ENCODE measurements around the gene WDR44.
"Not testable (repeated sequence)": the region's sequence is repeated elsewhere in the genome, so short reads cannot be mapped to it uniquely, and the experiment has no call there.

Gene WDR44, protein sequence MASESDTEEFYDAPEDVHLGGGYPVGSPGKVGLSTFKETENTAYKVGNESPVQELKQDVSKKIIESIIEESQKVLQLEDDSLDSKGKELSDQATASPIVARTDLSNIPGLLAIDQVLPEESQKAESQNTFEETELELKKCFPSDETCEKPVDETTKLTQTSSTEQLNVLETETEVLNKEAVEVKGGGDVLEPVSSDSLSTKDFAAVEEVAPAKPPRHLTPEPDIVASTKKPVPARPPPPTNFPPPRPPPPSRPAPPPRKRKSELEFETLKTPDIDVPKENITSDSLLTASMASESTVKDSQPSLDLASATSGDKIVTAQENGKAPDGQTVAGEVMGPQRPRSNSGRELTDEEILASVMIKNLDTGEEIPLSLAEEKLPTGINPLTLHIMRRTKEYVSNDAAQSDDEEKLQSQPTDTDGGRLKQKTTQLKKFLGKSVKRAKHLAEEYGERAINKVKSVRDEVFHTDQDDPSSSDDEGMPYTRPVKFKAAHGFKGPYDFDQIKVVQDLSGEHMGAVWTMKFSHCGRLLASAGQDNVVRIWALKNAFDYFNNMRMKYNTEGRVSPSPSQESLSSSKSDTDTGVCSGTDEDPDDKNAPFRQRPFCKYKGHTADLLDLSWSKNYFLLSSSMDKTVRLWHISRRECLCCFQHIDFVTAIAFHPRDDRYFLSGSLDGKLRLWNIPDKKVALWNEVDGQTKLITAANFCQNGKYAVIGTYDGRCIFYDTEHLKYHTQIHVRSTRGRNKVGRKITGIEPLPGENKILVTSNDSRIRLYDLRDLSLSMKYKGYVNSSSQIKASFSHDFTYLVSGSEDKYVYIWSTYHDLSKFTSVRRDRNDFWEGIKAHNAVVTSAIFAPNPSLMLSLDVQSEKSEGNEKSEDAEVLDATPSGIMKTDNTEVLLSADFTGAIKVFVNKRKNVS

DNA sequence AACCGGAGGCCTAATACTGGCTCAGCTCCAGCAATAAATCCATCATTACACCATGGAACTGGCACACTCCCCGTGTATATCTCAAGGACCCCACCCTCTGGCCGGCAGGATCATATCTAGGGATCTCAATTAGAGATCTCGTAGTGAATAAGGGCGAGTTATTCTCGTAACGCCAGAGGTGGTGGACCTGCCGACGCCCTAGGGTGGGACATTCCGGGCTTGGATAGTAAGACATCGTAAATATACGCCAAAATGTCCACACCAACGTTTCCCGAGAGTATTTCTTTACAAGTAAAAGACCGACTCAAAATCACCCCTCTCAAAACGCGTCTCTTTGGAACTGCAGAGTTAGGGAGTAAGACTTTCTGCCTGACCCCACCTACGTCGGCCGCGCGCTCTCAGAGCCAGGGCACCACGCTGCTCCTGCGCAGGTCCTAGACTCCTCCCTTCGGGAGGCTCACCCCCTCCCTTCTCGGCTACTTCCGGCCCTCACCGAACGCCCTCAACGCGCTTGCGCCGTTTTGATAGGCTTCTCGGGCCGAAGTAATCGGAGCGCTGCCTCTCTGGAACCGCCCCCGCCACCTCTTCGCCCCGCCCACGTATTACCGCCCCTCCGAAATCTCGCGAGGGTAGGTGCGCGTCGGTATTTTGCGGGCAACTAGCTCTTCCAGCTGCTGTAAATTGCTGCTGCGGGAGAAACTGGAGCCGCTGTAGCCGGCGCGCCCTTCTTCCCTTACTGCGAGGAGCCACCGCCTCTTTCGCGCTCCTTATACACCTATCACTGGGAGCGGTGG, at the start of gene WDR44:
Gene WDR44, plus strand, starts transcription at position 643 of the 794 bp plus-strand sequence. CDS start 398 bp downstream, outside the sequence.
- DNase-seq (ENCODE audit: low spot score): peak; percentile 75

- DNase-seq (ENCODE audit: low spot score): not testable (repeated sequence)
These were observed 40.1 kb upstream of the WDR44 start for GRCh38 chrX:118305827-118306226.

DNA sequence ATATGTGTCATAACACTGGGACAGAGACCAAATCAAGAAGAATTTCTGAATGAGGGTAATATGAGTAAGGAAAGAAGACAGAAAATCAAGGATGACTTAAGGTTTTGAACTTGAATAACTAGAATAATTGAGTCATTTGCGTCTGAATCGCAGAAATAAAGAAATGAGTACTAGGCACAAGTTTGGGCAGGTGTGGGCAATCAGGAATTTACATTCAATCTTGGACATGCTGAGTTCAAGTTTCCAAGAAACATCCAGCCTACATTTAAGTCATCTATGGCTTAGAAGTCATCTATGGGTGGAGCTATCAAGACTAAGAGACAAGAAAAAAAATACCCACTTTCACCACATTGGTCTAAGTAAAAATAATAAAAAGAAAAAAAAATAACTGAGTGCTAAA, 30.4 kb upstream of the WDR44 start:
- no peak for DNase-seq (ENCODE audit: low spot score)

DNA sequence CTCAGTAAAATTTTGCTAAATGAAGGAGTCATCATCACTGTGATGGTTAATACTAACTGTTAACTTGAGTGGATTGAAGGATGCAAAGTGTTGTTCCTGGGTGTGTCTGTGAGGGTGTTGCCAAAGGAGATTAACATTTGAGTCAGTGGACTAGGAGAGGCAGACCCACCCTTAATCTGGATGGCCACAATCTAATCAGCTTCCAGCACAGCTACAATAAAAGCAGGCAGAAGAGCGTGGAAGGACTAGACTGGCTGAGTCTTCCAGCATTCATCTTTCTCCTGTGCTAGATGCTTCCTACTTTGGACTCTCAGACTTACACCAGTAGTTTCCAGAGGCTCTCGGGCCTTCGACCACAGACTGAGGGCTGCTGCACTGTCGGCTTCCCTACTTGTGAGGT, 21.3 kb upstream of the WDR44 start:
- DNase-seq (ENCODE audit: low spot score): no peak

DNA sequence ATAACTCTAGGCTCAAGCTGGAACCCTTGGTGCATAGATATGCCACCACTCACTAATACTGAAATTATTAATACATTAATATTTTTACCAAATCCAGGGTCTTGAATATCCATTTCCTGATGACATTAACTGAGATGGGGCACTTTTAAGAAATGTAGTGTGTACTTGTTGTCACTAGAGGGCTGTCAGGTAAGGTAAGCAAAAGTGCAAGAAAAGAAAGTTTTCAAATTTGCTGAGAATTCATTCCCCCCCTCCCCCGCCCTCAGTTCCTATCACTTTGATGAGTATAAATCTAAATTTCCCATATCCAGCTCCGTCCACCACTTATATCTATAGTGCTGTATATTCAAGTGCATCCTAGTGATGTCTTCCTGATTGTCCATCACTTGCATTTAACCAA, 20.5 kb upstream of the WDR44 start:
- DNase-seq (ENCODE audit: low spot score): no peak

DNA sequence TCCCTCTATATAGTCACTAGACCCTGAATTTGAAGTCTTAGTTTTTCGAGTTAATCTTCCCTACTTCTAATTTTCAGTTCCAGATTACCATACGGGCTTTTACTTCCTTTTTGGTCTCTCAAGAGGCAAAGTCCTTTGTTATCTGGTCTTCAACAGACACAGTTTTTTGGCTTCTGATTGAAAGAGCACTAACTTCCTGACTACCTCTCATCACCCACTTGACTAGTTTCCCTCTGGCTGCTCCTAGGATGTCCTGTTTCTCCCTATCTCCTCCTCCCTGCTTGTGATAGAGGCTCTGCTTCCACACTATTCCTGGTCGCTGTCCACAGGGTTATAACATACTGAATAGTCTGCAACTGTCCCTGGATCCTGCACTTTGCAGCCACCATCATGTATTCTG, 16.7 kb upstream of the WDR44 start:
- no peak for DNase-seq (ENCODE audit: low spot score)

DNA sequence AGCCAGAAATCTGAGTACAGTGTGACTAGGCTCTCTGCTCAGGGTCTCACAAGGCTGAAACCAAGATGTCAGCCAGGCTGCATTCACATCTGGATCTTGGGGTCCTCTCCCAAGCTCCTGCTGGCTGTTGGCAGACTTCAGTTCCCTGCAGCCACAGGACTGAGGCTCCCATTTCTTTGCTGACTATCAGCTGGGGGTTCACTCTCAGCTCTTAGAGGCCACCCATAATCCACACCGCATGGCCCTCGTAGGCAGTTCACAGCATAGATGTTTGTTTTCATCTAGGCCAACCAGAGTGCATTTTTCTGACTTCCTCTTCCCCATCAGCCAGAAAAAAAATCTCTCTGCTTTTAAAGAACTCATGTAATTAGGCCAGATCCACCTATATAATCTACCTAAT, 8.2 kb upstream of the WDR44 start:
- DNase-seq (ENCODE audit: low spot score): no peak

- DNase-seq (ENCODE audit: low spot score): no peak
These were observed 7.0 kb upstream of the WDR44 start for GRCh38 chrX:118338930-118339329.

- DNase-seq (ENCODE audit: low spot score): no peak
These were observed 852 bp upstream of the WDR44 start for GRCh38 chrX:118345045-118345463.

DNA sequence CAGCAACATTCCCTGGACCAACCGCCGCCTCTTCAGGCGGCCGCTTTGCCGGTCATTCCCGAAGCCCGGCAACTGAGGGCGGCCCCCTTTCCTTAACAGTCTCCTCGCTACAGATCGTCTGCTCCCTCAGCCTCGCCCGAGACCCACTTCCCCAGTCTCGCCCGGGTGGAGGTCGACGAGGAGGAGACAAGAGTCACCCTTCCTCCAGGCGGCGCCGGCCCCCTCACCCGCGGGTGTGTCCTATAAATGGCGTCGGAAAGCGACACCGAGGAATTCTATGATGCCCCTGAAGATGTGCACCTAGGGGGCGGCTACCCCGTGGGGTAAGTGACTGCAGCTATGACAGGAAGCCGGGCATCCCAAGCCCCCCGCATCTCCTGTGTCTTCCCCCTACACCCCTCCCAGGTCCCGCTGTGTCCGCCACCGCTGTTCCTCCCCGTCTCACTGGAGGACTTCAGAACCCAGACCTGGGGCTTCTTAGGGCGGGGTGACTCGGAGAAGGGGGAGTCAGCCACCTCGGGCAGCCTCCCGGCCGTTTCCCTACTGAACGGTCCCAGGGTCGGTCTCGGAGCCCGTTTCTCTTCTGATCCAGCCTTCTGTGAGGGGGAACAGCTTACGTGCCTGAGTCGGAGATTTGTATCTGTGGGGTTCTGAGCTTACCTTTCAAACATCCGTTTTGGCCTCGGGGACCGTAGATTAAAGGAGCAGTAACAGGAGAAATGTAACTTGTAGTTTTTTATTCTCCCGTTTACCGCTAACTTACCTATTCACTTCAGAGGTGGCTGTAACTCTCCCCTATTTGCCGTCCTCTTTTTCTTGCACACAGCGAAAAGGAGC, 570 bp downstream of the WDR44 start:
- peak; percentile 16 for DNase-seq (ENCODE audit: low spot score)

DNA sequence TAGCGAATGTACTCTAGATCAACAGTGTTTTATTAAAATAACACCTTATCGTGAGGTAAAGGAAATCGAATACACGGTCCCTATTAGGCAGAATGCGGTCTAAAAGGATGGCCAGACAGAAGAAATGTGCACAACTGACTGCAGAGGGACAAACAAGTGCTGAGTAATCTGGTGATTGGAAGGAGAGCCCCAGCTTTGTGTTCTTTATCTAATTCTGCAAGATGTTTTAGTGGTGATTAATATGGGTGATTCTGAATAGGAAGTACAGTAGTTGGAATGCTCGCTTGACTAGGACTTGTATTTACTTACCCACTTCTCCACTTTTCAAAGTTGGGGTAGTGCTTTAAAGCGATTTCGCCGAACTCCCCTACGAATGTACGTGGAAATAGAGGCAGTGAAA, 1.2 kb downstream of the WDR44 start:
- no peak for DNase-seq (ENCODE audit: low spot score)

DNA sequence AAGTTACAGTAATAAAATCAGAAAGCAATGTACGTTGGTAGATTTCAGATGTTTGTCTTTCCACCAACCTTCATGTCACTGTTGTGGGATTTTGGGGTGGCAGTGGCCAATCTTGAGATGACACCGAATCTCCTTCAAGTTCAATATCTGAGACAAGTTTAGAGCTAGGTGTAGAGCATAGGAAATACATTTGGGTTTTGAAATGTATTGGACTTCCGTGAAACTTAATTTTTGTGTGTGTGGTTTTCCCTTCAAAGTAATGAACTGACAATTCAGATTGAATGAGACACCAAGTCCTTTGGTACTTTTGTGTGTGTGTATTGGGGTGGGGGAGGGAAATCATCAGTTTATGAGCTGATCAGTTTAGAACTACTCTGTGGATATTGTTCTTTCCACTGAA, 1.8 kb downstream of the WDR44 start:
- DNase-seq (ENCODE audit: low spot score): no peak

GRCh38 chrX:118348186-118348810, 2.4 kb downstream of the WDR44 start:
- DNase-seq (ENCODE audit: low spot score): no peak

- DNase-seq (ENCODE audit: low spot score): no peak
These were observed 3.3 kb downstream of the WDR44 start for GRCh38 chrX:118349188-118349587.

GRCh38 chrX:118350221-118350620, 4.3 kb downstream of the WDR44 start:
- DNase-seq (ENCODE audit: low spot score): no peak

DNA sequence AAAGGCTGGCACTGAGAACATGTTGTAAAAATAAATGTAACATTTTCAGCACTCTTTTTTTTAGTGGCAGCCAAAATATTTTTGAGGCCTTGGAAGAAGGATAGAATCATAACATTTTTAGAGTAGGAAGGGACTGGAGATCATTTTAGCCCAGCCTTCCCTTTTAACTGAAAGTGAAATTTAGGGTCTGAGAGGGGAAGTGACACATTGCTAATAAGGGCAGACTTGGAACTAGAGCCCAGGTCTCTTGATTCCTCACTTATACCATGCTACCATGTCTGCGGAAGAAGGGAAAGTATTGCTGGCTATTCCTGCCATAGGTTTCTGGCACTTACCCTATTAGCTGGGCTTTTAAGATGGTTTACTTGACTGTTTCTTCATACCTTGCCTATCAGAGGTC, 4.8 kb downstream of the WDR44 start:
- DNase-seq (ENCODE audit: low spot score): no peak

DNA sequence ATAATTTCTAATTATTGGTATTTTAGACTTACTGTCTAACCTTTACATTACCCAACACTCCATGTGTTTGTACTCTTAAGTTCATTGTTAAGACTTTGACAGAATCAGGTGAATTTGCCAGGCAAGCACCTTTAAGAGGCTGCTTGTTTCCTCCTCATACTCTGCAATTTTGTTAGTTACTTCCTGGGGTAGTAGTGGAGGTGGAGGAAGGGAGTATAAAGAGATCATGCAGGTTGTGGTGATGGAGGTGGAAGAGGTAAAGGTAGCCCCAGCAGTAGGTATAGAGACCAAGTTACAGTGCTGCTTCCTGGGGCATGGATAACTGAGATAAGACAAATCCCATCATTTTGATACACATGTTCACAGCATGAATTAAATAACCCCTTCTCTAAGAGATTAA, 6.7 kb downstream of the WDR44 start:
- DNase-seq (ENCODE audit: low spot score): no peak

DNA sequence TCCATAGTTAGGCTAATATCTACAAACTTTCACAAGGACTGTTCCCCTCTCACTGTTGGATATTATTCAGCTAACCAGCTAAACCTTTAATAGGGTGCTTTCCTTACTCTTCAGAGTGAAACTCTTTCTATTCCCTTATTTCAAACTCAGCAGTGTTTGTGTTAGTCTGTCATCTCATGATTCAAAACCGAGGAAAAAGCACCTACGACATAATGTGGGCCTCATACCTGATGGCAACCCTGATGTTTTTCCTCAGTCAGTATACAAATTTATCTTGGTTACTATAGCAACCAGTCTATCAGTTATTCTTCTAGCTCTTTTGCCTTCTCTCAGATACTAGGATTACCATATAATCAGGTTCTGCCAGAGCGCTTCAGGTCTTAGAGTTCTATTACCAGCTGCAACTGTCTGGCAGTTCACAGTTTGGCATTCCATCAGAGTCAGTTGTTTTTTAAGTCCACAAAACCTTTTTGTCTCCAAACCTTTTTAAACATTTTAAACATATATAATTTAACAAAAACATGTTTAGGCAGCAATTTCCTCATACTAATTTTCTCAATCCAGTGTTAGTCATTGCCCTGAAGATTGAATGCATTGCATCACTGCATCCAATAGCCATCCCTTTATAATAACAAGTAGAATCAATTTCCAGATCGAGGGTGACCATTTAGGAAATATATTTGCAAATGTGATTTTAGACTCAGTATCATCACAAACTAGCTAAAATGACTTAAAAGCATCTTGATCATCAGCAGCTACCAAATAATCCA, 7.4 kb downstream of the WDR44 start:
- no peak for DNase-seq (ENCODE audit: low spot score)

DNA sequence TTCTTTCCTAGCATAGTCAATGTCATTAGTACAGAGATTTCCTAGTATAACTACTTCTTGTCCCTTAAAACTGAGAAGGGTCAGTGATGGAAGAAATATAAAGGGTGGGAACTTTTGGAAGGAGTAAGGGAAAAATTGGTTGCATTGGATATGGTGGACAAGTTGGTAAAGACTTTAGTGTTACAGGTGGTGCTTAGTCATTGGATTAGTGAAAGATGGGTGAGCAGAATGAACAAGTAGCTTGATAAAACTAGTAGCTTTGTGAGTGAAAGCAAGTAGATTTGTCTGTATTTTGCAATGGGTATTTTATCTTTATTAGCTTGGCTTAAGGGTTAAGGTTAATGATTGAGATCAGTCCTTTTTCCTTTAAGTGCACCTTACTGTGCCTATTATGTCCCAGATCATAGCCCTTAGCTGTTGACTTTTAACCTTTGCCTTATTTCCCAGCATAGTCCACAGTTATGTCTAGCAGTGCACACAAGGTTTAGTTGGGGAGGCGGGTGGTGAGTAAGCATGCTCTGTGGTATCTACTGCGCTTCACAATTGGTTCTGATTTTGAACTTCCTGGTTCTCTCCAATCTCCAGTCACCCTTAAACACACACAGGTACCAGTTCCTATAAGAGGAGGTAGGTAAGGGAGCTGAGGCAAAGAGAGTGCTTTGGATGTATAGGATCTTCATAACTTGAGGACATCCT, 9.5 kb downstream of the WDR44 start:
- no peak for DNase-seq (ENCODE audit: low spot score)

All from kidney capillary endothelial cell (primary cell).